Measurements from ENCODE around the gene FCGR2B.

- TF ChIP-seq CTCF (IDR thresholded peaks at IDR 0.05; ENCODE audit: borderline replicate concordance, extremely low read depth, low read length, poor library complexity, severe bottlenecking): no peak
- no peak for TF ChIP-seq EZH2 (IDR thresholded peaks at IDR 0.05; ENCODE audit: borderline replicate concordance, low read depth, low read length, severe bottlenecking)
Observed at GRCh38 chr1:161688946-161689345, 26.0 kb downstream of the FCGR2B start.

Data from DND-41 (cell line).